ENCODE data around the gene SRF. TPM values are rescaled to one million over a fixed set of nuclear protein-coding genes. Genes with fewer than 3 reads are reported as not detected.

SRF gene
- total RNA-seq, 1 experiment from 2014 or later, result 46.2 TPM

DNA sequence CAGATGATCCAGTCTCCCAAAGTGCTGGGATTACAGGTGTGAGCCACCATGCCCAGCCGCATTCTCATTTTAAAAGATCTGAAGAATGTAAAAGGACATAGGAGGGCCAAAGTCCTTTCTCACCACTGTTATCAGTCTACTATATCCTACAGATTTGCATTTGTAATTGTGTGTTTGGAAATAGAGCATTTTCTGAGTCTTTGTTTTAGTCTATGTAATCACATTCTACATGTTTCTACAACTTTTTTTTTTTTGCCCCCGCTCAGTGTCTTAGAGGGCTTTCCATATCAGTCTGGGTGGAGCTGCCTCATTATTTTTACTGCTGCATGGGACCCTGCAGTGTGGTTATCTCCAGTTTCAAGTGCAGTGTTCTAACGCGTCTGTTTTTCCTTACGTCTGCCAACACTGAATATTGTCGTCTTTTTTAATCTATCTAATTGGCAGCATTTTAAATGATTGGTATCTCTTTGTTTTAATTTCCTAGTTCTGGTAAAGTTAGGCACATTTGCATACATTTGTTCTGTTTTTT, 18.8 kb downstream of the SRF start:
- Mint-ChIP-seq H3K27ac (no peak overlapping the region), H3K4me3 (no peak overlapping the region), H3K36me3 (no peaks in the 10 kb centered on the region; the same call in 1 of the 2 replicates), H3K27me3 (ENCODE audit: low read depth) (no peaks in the 10 kb centered on the region), H3K9me3 (no peaks in the 10 kb centered on the region), H3K4me1 (no peaks in the 10 kb centered on the region)
- ATAC-seq, result no peak
- TF ChIP-seq, protein P1, sequence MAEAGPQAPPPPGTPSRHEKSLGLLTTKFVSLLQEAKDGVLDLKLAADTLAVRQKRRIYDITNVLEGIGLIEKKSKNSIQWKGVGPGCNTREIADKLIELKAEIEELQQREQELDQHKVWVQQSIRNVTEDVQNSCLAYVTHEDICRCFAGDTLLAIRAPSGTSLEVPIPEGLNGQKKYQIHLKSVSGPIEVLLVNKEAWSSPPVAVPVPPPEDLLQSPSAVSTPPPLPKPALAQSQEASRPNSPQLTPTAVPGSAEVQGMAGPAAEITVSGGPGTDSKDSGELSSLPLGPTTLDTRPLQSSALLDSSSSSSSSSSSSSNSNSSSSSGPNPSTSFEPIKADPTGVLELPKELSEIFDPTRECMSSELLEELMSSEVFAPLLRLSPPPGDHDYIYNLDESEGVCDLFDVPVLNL (CRISPR knock-in tag; IDR thresholded peaks at IDR 0.05; ENCODE audit: borderline replicate concordance, low read depth), result no peak
- TF ChIP-seq FOXJ3 (CRISPR knock-in tag; IDR thresholded peaks at IDR 0.05; ENCODE audit: borderline replicate concordance) (no peak), ELF4 (CRISPR knock-in tag; IDR thresholded peaks at IDR 0.05; ENCODE audit: low read depth) (no peak), OVOL2 (CRISPR knock-in tag; IDR thresholded peaks at IDR 0.05; ENCODE audit: borderline replicate concordance) (no peak), JUN (CRISPR knock-in tag; IDR thresholded peaks at IDR 0.05) (no peak), ETV6 (CRISPR knock-in tag; IDR thresholded peaks at IDR 0.05) (no peak), ZBTB21 (CRISPR knock-in tag; IDR thresholded peaks at IDR 0.05; ENCODE audit: borderline replicate concordance) (no peak), SMAD3 (CRISPR knock-in tag; IDR thresholded peaks at IDR 0.05; ENCODE audit: borderline replicate concordance) (no peak), RORB (CRISPR knock-in tag; IDR thresholded peaks at IDR 0.05) (no peak), GABPB1 (CRISPR knock-in tag; IDR thresholded peaks at IDR 0.05) (no peak)
- TF ChIP-seq, protein P2, sequence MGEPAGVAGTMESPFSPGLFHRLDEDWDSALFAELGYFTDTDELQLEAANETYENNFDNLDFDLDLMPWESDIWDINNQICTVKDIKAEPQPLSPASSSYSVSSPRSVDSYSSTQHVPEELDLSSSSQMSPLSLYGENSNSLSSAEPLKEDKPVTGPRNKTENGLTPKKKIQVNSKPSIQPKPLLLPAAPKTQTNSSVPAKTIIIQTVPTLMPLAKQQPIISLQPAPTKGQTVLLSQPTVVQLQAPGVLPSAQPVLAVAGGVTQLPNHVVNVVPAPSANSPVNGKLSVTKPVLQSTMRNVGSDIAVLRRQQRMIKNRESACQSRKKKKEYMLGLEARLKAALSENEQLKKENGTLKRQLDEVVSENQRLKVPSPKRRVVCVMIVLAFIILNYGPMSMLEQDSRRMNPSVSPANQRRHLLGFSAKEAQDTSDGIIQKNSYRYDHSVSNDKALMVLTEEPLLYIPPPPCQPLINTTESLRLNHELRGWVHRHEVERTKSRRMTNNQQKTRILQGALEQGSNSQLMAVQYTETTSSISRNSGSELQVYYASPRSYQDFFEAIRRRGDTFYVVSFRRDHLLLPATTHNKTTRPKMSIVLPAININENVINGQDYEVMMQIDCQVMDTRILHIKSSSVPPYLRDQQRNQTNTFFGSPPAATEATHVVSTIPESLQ (CRISPR knock-in tag; IDR thresholded peaks at IDR 0.05), result no peak
- TF ChIP-seq, protein P3, sequence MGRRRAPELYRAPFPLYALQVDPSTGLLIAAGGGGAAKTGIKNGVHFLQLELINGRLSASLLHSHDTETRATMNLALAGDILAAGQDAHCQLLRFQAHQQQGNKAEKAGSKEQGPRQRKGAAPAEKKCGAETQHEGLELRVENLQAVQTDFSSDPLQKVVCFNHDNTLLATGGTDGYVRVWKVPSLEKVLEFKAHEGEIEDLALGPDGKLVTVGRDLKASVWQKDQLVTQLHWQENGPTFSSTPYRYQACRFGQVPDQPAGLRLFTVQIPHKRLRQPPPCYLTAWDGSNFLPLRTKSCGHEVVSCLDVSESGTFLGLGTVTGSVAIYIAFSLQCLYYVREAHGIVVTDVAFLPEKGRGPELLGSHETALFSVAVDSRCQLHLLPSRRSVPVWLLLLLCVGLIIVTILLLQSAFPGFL (CRISPR knock-in tag; IDR thresholded peaks at IDR 0.05; ENCODE audit: borderline replicate concordance), result no peak
- TF ChIP-seq, protein P4, sequence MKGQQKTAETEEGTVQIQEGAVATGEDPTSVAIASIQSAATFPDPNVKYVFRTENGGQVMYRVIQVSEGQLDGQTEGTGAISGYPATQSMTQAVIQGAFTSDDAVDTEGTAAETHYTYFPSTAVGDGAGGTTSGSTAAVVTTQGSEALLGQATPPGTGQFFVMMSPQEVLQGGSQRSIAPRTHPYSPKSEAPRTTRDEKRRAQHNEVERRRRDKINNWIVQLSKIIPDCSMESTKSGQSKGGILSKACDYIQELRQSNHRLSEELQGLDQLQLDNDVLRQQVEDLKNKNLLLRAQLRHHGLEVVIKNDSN (CRISPR knock-in tag; IDR thresholded peaks at IDR 0.05), result no peak
- TF ChIP-seq, protein P5, sequence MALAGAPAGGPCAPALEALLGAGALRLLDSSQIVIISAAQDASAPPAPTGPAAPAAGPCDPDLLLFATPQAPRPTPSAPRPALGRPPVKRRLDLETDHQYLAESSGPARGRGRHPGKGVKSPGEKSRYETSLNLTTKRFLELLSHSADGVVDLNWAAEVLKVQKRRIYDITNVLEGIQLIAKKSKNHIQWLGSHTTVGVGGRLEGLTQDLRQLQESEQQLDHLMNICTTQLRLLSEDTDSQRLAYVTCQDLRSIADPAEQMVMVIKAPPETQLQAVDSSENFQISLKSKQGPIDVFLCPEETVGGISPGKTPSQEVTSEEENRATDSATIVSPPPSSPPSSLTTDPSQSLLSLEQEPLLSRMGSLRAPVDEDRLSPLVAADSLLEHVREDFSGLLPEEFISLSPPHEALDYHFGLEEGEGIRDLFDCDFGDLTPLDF (CRISPR knock-in tag; IDR thresholded peaks at IDR 0.05), result no peak
- TF ChIP-seq, protein P6, sequence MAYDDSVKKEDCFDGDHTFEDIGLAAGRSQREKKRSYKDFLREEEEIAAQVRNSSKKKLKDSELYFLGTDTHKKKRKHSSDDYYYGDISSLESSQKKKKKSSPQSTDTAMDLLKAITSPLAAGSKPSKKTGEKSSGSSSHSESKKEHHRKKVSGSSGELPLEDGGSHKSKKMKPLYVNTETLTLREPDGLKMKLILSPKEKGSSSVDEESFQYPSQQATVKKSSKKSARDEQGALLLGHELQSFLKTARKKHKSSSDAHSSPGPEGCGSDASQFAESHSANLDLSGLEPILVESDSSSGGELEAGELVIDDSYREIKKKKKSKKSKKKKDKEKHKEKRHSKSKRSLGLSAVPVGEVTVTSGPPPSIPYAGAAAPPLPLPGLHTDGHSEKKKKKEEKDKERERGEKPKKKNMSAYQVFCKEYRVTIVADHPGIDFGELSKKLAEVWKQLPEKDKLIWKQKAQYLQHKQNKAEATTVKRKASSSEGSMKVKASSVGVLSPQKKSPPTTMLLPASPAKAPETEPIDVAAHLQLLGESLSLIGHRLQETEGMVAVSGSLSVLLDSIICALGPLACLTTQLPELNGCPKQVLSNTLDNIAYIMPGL (CRISPR knock-in tag; IDR thresholded peaks at IDR 0.05), result no peak
- no peak for DNase-seq (ENCODE audit: low spot score)
- ChIA-PET CTCF (interaction anchor here (0.6 kb wide), 1 partner anchor 209 kb away, joined by 4 read pairs; no protein-coding TSS in a partner anchor), POLR2A (no interaction called here)

DNA sequence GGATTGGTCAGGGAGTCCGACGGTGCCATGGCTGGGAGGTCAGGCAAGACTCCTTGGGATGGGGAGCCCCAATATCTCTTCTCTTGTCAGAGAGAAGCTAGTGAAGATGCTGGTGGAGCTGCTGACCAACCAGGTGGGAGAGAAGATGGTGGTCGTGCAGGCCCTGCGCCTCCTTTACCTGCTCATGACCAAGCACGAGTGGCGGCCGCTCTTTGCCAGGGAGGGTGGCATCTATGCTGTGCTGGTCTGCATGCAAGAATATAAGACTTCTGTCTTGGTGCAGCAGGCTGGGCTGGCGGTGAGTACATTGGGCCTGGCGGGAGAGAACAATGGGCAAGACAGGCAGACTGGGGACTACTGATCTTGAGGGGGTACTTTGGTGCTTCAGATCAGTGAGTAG, 21.8 kb downstream of the SRF start:
- no peak overlapping the region for H3K27ac Mint-ChIP-seq
- ATAC-seq (no peak), DNase-seq (ENCODE audit: low spot score) (no peak)
- H3K4me1 Mint-ChIP-seq, result no peaks in the 10 kb centered on the region
- H3K9me3 Mint-ChIP-seq, result no peaks in the 10 kb centered on the region
- ChIA-PET POLR2A (no interaction called here), CTCF (no interaction called here)
- no peak overlapping the region for H3K4me3 Mint-ChIP-seq
- H3K36me3 Mint-ChIP-seq, result no peaks in the 10 kb centered on the region
- H3K27me3 Mint-ChIP-seq (ENCODE audit: low read depth), result no peaks in the 10 kb centered on the region
- no peak for TF ChIP-seq EMX1 (CRISPR knock-in tag; IDR thresholded peaks at IDR 0.05)
- TF ChIP-seq, protein P7, sequence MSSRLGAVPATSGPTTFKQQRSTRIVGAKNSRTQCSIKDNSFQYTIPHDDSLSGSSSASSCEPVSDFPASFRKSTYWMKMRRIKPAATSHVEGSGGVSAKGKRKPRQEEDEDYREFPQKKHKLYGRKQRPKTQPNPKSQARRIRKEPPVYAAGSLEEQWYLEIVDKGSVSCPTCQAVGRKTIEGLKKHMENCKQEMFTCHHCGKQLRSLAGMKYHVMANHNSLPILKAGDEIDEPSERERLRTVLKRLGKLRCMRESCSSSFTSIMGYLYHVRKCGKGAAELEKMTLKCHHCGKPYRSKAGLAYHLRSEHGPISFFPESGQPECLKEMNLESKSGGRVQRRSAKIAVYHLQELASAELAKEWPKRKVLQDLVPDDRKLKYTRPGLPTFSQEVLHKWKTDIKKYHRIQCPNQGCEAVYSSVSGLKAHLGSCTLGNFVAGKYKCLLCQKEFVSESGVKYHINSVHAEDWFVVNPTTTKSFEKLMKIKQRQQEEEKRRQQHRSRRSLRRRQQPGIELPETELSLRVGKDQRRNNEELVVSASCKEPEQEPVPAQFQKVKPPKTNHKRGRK (CRISPR knock-in tag; IDR thresholded peaks at IDR 0.05; ENCODE audit: borderline replicate concordance), result no peak
- TF ChIP-seq, protein P8, sequence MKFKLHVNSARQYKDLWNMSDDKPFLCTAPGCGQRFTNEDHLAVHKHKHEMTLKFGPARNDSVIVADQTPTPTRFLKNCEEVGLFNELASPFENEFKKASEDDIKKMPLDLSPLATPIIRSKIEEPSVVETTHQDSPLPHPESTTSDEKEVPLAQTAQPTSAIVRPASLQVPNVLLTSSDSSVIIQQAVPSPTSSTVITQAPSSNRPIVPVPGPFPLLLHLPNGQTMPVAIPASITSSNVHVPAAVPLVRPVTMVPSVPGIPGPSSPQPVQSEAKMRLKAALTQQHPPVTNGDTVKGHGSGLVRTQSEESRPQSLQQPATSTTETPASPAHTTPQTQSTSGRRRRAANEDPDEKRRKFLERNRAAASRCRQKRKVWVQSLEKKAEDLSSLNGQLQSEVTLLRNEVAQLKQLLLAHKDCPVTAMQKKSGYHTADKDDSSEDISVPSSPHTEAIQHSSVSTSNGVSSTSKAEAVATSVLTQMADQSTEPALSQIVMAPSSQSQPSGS (CRISPR knock-in tag; IDR thresholded peaks at IDR 0.05; ENCODE audit: borderline replicate concordance, low read depth), result no peak
- TF ChIP-seq, protein P9, sequence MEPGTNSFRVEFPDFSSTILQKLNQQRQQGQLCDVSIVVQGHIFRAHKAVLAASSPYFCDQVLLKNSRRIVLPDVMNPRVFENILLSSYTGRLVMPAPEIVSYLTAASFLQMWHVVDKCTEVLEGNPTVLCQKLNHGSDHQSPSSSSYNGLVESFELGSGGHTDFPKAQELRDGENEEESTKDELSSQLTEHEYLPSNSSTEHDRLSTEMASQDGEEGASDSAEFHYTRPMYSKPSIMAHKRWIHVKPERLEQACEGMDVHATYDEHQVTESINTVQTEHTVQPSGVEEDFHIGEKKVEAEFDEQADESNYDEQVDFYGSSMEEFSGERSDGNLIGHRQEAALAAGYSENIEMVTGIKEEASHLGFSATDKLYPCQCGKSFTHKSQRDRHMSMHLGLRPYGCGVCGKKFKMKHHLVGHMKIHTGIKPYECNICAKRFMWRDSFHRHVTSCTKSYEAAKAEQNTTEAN (CRISPR knock-in tag; IDR thresholded peaks at IDR 0.05), result no peak
- no peak for TF ChIP-seq SOX15 (CRISPR knock-in tag; IDR thresholded peaks at IDR 0.05)
- no peak for TF ChIP-seq ZNF121 (CRISPR knock-in tag; IDR thresholded peaks at IDR 0.05)
- TF ChIP-seq SP1 (CRISPR knock-in tag; conservative IDR thresholded peaks at IDR 0.05), result no peak

Data from WTC11 (cell line).